Astrocyte of the hippocampus (primary cell): Measurements from ENCODE around the gene NIPAL1.

Source experiments
- DNase-seq: peaks from one replicate; pipeline ENCODE4 v3.0.0; 2011; ENCODE audit warnings: low read depth, low spot score

Gene NIPAL1

GRCh38 chr4:48064349-48064748 lies 47.8 kb downstream of the NIPAL1 start:
- DNase-seq = no peak

- no peak for DNase-seq
Observed at GRCh38 chr4:48065587-48066052, 49.0 kb downstream of the NIPAL1 start.

GRCh38 chr4:48067536-48067935 lies 51.0 kb downstream of the NIPAL1 start:
- no peak for DNase-seq

DNA sequence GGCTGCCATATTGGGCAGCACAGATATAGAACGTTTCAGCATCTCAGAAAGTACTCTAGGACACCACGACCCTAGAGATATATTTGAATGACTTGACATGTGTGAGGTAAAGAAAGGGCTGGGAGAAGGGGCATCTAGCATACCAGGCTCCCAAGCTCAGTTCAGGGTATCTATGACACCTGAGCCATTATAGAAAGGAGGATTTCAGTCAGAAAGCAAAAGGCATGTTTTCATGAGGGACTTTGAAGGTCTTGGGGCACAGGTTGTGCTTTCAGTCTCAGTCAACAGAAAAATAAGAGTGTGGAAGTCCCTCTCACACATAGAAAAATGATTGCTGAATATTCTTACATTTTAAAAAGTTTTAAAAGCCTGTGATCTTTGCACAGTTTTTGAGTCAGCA lies 51.6 kb downstream of the NIPAL1 start:
- no peak for DNase-seq

DNA sequence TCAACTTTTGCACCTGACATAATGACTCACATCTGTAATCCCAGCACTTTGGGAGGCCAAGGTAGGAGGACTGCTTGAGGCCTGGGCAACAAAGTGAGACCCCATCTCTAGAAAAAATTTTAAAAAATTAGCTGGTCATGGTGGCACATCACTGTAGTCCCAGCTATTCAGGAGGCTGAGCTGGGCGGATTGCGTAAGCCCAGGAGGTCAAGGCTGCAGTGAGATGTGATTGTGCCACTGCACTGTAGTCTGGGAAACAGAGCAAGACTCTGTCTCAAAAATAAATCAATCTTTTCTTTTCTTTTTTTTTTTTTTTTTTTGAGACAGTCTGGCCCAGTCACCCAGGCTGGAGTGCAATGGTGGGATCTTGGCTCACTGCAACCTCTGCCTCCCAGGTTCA lies 52.5 kb downstream of the NIPAL1 start:
- no peak for DNase-seq

GRCh38 chr4:48071191-48071590 lies 54.6 kb downstream of the NIPAL1 start:
- peak; percentile 36 for DNase-seq

- peak; percentile 18 for DNase-seq
Observed at GRCh38 chr4:48073567-48074103, 57.1 kb downstream of the NIPAL1 start.

DNA sequence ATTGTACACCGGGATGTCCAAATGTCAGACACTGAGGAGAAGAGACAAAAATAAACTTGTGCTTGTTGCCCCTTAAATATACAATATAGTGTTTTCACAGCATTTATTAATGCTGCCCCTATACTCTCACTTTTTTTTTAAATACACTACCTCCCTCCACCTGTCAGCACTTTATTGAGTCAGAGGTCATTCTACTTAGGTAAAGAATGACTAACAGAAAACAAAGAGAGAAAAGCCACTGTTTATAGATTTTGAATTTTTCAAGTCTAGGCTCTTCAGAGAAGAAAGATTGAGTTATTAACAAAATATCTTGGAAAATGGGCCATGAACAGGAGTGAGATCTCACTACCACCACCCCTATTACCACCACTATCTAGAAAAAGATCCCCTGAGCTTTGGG lies 58.1 kb downstream of the NIPAL1 start:
- DNase-seq = no peak

DNA sequence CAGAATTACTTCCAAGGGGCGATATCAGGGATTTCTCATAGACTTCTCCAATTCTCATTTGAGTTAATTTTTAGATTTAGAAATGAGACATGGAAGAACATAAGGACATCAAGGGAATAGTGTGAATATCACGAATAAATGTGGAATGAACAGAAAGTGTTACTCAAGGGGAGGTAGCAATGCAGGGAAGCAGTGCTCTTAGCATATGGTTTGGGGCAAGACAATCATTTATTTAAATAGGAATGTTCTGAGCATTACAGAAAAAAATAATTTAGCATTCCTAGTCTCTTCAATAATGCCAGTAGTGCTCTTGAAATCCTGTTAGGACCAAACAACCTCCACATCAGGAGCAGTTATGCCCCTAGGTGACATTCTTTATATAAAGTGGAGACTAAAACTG lies 61.9 kb downstream of the NIPAL1 start:
- no peak for DNase-seq

- DNase-seq = no peak
Observed at GRCh38 chr4:48078862-48079655, 62.5 kb downstream of the NIPAL1 start.

DNA sequence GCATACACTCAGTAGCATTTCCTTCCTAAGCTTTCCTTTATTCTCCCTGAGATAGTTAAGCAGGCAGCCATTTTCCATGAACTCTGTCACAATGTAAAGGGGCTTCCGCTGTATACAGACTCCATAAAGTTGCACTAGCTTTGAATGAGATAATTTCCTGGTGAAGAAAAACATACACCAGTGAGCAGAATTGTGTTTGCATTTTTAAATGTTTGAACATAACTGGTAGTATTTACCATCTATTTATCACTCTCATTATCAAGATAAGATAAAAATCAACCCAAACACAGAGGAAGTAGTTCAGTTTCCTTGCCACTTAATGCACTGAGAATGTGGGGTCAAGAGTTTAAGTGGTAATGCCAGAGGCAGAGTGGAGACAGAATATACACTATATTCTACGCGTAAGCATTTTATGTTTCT lies 63.4 kb downstream of the NIPAL1 start:
- DNase-seq = peak; percentile 55

GRCh38 chr4:48081196-48081595 lies 64.6 kb downstream of the NIPAL1 start:
- DNase-seq = peak; percentile 31

- DNase-seq = no peak
Observed at GRCh38 chr4:48082956-48083355, 66.4 kb downstream of the NIPAL1 start.

DNA sequence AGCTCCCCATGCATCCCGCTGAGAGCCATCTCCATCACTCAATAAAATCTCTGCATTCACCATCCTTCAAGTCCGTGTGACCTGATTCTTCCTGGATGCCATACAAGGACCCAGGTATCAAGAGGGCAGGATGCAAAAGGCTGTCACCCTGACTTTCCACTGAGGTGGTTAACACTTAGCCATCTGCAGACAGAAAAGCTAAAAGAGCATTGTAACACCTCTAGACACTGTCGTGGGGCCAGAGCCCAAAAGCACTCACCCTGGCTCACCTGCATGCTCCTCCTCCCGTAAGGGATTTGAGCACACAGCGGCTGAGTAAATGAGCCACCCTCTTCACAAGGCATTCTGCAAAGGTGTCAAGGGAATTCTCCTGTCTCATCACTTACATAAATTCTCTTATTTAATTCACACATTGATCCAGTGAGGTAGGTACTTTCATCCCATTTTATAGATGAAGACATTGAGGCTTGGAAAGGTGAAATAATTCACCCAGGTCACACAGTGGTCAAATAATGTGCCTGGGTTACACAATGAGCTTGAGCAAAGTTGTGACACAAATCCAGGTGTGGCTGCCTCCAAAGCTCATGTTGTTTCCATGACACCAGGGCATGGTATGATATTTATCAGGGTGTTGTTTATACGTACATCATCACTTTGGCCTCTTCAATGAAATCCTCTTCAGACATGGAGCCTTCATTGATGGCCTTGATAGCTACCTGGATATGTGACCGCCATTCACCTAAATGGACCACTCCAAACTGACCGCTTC lies 69.4 kb downstream of the NIPAL1 start:
- no peak for DNase-seq
